Ectodermal cell (in vitro differentiated cells): Measurements from ENCODE around the gene FGF21.
A peak's percentile ranks its signal among the peaks of the same experiment; 100 is the strongest.

Experiments used
- H3K27ac ChIP-seq: 2 replicates; pipeline ENCODE4 v1.7.0; 2013; ENCODE audit warnings: mild to moderate bottlenecking, low read depth, low read length; ENCODE audit not compliant: insufficient read depth, poor library complexity, severe bottlenecking
- H3K27me3 ChIP-seq: 2 replicates; pipeline ENCODE4 v1.7.0; 2013; ENCODE audit warnings: mild to moderate bottlenecking, low read length; ENCODE audit not compliant: insufficient read depth, control insufficient read depth, poor library complexity, severe bottlenecking
- H3K36me3 ChIP-seq: one replicate; pipeline ENCODE4 v1.7.0; 2013; ENCODE audit warnings: low read length; ENCODE audit not compliant: control insufficient read depth, insufficient read depth
- H3K4me1 ChIP-seq: one replicate; pipeline ENCODE4 v1.7.0; 2013; ENCODE audit warnings: low read length; ENCODE audit not compliant: control insufficient read depth, insufficient read depth
- H3K4me3 ChIP-seq: 2 replicates; pipeline ENCODE4 v1.7.0; 2013; ENCODE audit warnings: low read depth, low read length, control low read depth; ENCODE audit not compliant: insufficient read depth
- H3K9me3 ChIP-seq: 2 replicates; pipeline ENCODE4 v1.7.0; 2013; ENCODE audit warnings: mild to moderate bottlenecking, low read length, moderate library complexity; ENCODE audit not compliant: control insufficient read depth
- WGBS, 2 experiments: methylation state at CpG; one replicate each; pipeline ENCODE4 v1.1.7; 2013; ENCODE audit warnings: missing lambda C conversion rate in 2 of 2; 5-methylcytosine and 5-hydroxymethylcytosine counted together

FGF21 gene

GRCh38 chr19:48745208-48745995 lies 9.9 kb upstream of the FGF21 start:
- H3K9me3 ChIP-seq: no peaks in the 10 kb centered on the region
- H3K4me1 ChIP-seq: no peaks in the 10 kb centered on the region
- peaks cover 10% of the 10 kb centered on the region for H3K27me3 ChIP-seq
- H3K4me3 ChIP-seq: no peak overlapping the region
- H3K27ac ChIP-seq: no peak overlapping the region
- H3K36me3 ChIP-seq: peaks cover 5% of the 10 kb centered on the region
- WGBS, 2 experiments: 71 to 73% methylated on average over 33 of the region's 33 CpGs

GRCh38 chr19:48746110-48746509 lies 9.2 kb upstream of the FGF21 start:
- no peaks in the 10 kb centered on the region for H3K9me3 ChIP-seq
- H3K27me3 ChIP-seq: peaks cover 3% of the 10 kb centered on the region
- H3K27ac ChIP-seq: no peak overlapping the region
- H3K4me1 ChIP-seq: no peaks in the 10 kb centered on the region
- 91 to 94% methylated on average over 8 of the region's 8 CpGs for WGBS, 2 experiments
- H3K4me3 ChIP-seq: no peak overlapping the region
- peaks cover 5% of the 10 kb centered on the region for H3K36me3 ChIP-seq

- Histone ChIP-seq H3K27me3 (peaks cover 3% of the 10 kb centered on the region), H3K4me3 (peak within 1 kb of the TSS; percentile 49), H3K9me3 (no peaks in the 10 kb centered on the region), H3K36me3 (peaks cover 5% of the 10 kb centered on the region), H3K4me1 (no peaks in the 10 kb centered on the region), H3K27ac (peak within 1 kb of the TSS; percentile 53)
- 11 to 14% methylated on average over 31 of the region's 31 CpGs for WGBS, 2 experiments
These were observed 8.4 kb upstream of the FGF21 start, which contains the start of gene IZUMO1 for GRCh38 chr19:48746738-48747575. TSS of gene IZUMO1 (minus strand) at chr19:48746909. CDS start at chr19:48745859, 1,050 bp downstream.

- Histone ChIP-seq H3K36me3 (peaks cover 5% of the 10 kb centered on the region), H3K4me1 (peaks cover 3% of the 10 kb centered on the region), H3K27me3 (peaks cover 25% of the 10 kb centered on the region), H3K9me3 (no peaks in the 10 kb centered on the region), H3K4me3 (no peak overlapping the region), H3K27ac (no peak overlapping the region)
- WGBS, 2 experiments: 88 to 90% methylated on average over 4 of the region's 4 CpGs
These were observed 5.6 kb upstream of the FGF21 start for GRCh38 chr19:48749571-48750198.

- H3K4me3 ChIP-seq: no peak overlapping the region
- no peak overlapping the region for H3K27ac ChIP-seq
- H3K36me3 ChIP-seq: peaks cover 5% of the 10 kb centered on the region
- H3K9me3 ChIP-seq: no peaks in the 10 kb centered on the region
- H3K27me3 ChIP-seq: peaks cover 25% of the 10 kb centered on the region
- WGBS, 2 experiments: 95 to 96% methylated on average over 31 of the region's 31 CpGs
- peaks cover 3% of the 10 kb centered on the region for H3K4me1 ChIP-seq
These were observed 5.0 kb upstream of the FGF21 start for GRCh38 chr19:48750351-48750750.

- Histone ChIP-seq H3K27me3 (peaks cover 25% of the 10 kb centered on the region), H3K9me3 (no peaks in the 10 kb centered on the region), H3K4me3 (no peak overlapping the region), H3K4me1 (peaks cover 3% of the 10 kb centered on the region), H3K36me3 (peaks cover 5% of the 10 kb centered on the region), H3K27ac (no peak overlapping the region)
- 94 to 95% methylated on average over 29 of the region's 29 CpGs for WGBS, 2 experiments
These were observed 4.4 kb upstream of the FGF21 start for GRCh38 chr19:48750771-48751504.

- peaks cover 5% of the 10 kb centered on the region for H3K36me3 ChIP-seq
- H3K4me1 ChIP-seq: peaks cover 3% of the 10 kb centered on the region
- H3K27ac ChIP-seq: no peak overlapping the region
- 31 to 34% methylated on average over 20 of the region's 20 CpGs for WGBS, 2 experiments
- H3K4me3 ChIP-seq: peak overlapping the region; percentile 67
- H3K27me3 ChIP-seq: peaks cover 25% of the 10 kb centered on the region
- no peaks in the 10 kb centered on the region for H3K9me3 ChIP-seq
These were observed 3.4 kb upstream of the FGF21 start for GRCh38 chr19:48751845-48752495.

- Histone ChIP-seq H3K4me3 (peak within 1 kb of the TSS; percentile 67), H3K27ac (no peak within 1 kb of the TSS), H3K36me3 (peaks cover 5% of the 10 kb centered on the region), H3K9me3 (no peaks in the 10 kb centered on the region), H3K27me3 (peaks cover 25% of the 10 kb centered on the region), H3K4me1 (peaks cover 3% of the 10 kb centered on the region)
- 1% methylated on average over 73 of the region's 73 CpGs for WGBS, 2 experiments
These were observed 2.6 kb upstream of the FGF21 start, which contains the start of gene FUT1 for GRCh38 chr19:48752496-48753365. TSS of gene FUT1 (minus strand) at chr19:48752641. CDS start at chr19:48751281, 1,360 bp downstream.
